ENCODE results near the gene NEXN. TPM values are rescaled to one million over a fixed set of nuclear protein-coding genes. Genes with fewer than 3 reads are reported as not detected.

The NEXN gene
- total and polyA plus RNA-seq, 2 of the 13 experiments (the other 11 are each of a cell fraction or from before 2014, with no cell fraction given): 0.07 to 0.97 TPM

GRCh38 chr1:77888081-77888780, at the start of gene NEXN (continued):
- no peak for TF ChIP-seq SIN3B (IDR thresholded peaks at IDR 0.05; ENCODE audit: low read length)
- no peak for TF ChIP-seq TRIM24 (CRISPR knock-in tag; IDR thresholded peaks at IDR 0.05)
- TF ChIP-seq, protein P1, sequence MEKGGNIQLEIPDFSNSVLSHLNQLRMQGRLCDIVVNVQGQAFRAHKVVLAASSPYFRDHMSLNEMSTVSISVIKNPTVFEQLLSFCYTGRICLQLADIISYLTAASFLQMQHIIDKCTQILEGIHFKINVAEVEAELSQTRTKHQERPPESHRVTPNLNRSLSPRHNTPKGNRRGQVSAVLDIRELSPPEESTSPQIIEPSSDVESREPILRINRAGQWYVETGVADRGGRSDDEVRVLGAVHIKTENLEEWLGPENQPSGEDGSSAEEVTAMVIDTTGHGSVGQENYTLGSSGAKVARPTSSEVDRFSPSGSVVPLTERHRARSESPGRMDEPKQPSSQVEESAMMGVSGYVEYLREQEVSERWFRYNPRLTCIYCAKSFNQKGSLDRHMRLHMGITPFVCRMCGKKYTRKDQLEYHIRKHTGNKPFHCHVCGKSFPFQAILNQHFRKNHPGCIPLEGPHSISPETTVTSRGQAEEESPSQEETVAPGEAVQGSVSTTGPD (CRISPR knock-in tag; IDR thresholded peaks at IDR 0.05): no peak
- no peak for TF ChIP-seq ZNF747 (CRISPR knock-in tag; IDR thresholded peaks at IDR 0.05; ENCODE audit: borderline replicate concordance)
- TF ChIP-seq GTF3A (CRISPR knock-in tag; conservative IDR thresholded peaks at IDR 0.05): no peak
- TF ChIP-seq, protein P2, sequence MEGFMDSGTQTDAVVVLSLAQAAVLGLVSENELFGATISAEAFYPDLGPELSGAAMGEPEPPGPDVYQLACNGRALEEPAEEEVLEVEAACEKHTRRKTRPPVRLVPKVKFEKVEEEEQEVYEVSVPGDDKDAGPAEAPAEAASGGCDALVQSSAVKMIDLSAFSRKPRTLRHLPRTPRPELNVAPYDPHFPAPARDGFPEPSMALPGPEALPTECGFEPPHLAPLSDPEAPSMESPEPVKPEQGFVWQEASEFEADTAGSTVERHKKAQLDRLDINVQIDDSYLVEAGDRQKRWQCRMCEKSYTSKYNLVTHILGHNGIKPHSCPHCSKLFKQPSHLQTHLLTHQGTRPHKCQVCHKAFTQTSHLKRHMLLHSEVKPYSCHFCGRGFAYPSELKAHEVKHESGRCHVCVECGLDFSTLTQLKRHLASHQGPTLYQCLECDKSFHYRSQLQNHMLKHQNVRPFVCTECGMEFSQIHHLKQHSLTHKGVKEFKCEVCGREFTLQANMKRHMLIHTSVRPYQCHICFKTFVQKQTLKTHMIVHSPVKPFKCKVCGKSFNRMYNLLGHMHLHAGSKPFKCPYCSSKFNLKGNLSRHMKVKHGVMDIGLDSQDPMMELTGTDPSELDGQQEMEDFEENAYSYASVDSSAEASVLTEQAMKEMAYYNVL (CRISPR knock-in tag; IDR thresholded peaks at IDR 0.05; ENCODE audit: borderline replicate concordance): no peak
- no peak for TF ChIP-seq ZNF432 (CRISPR knock-in tag; IDR thresholded peaks at IDR 0.05; ENCODE audit: borderline replicate concordance)
- no peak for TF ChIP-seq NONO (IDR thresholded peaks at IDR 0.05)
- no peak for TF ChIP-seq NONO (CRISPR knock-in tag; conservative IDR thresholded peaks at IDR 0.05)
- TF ChIP-seq ZNF430 (CRISPR knock-in tag; IDR thresholded peaks at IDR 0.05): no peak
- TF ChIP-seq ZBTB10 (CRISPR knock-in tag; IDR thresholded peaks at IDR 0.05; ENCODE audit: borderline replicate concordance): no peak
- TF ChIP-seq ZBTB7A (CRISPR knock-in tag; IDR thresholded peaks at IDR 0.05): no peak
- TF ChIP-seq TCF12 (IDR thresholded peaks at IDR 0.05): no peak
- no peak for TF ChIP-seq TCF12 (CRISPR knock-in tag; IDR thresholded peaks at IDR 0.05)
- no peak for TF ChIP-seq MAFF (IDR thresholded peaks at IDR 0.05; ENCODE audit: low read depth, low read length)
- no peak for TF ChIP-seq SOX6 (IDR thresholded peaks at IDR 0.05)
- TF ChIP-seq SOX6 (CRISPR knock-in tag; IDR thresholded peaks at IDR 0.05): no peak
- TF ChIP-seq, protein P3, sequence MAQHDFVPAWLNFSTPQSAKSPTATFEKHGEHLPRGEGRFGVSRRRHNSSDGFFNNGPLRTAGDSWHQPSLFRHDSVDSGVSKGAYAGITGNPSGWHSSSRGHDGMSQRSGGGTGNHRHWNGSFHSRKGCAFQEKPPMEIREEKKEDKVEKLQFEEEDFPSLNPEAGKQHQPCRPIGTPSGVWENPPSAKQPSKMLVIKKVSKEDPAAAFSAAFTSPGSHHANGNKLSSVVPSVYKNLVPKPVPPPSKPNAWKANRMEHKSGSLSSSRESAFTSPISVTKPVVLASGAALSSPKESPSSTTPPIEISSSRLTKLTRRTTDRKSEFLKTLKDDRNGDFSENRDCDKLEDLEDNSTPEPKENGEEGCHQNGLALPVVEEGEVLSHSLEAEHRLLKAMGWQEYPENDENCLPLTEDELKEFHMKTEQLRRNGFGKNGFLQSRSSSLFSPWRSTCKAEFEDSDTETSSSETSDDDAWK (CRISPR knock-in tag; IDR thresholded peaks at IDR 0.05): no peak
- no peak for TF ChIP-seq ZNF839 (CRISPR knock-in tag; IDR thresholded peaks at IDR 0.05; ENCODE audit: borderline replicate concordance)
- TF ChIP-seq, protein P4, sequence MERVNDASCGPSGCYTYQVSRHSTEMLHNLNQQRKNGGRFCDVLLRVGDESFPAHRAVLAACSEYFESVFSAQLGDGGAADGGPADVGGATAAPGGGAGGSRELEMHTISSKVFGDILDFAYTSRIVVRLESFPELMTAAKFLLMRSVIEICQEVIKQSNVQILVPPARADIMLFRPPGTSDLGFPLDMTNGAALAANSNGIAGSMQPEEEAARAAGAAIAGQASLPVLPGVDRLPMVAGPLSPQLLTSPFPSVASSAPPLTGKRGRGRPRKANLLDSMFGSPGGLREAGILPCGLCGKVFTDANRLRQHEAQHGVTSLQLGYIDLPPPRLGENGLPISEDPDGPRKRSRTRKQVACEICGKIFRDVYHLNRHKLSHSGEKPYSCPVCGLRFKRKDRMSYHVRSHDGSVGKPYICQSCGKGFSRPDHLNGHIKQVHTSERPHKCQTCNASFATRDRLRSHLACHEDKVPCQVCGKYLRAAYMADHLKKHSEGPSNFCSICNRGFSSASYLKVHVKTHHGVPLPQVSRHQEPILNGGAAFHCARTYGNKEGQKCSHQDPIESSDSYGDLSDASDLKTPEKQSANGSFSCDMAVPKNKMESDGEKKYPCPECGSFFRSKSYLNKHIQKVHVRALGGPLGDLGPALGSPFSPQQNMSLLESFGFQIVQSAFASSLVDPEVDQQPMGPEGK (CRISPR knock-in tag; IDR thresholded peaks at IDR 0.05): peak; percentile 22; the same call in 1 of the 2 replicates

Measured in HepG2 (cell line).